ENCODE data around the gene SLC6A4. TPM values are rescaled to one million over a fixed set of nuclear protein-coding genes. Genes with fewer than 3 reads are reported as not detected.
"Not testable (repeated sequence)": the region's sequence is repeated elsewhere in the genome, so short reads cannot be mapped to it uniquely, and the experiment has no call there.

SLC6A4 gene
- total RNA-seq, 4 donors from 2014 or later, result 1.1 to 2.3 (median 1.2) TPM

- ATAC-seq (ENCODE audit: low FRiP score), result no peak
- TF ChIP-seq CTCF (IDR thresholded peaks at IDR 0.05), result no peak
- no peak for DNase-seq (ENCODE audit: low spot score)
Measured at GRCh38 chr17:30211371-30211770, 24.1 kb downstream of the SLC6A4 start.

GRCh38 chr17:30210901-30211300 is 24.6 kb downstream of the SLC6A4 start:
- no peak for TF ChIP-seq CTCF (IDR thresholded peaks at IDR 0.05)
- ATAC-seq (ENCODE audit: low FRiP score), result no peak
- DNase-seq (ENCODE audit: low spot score), result no peak

- DNase-seq (ENCODE audit: low spot score), result no peak
- no peak for TF ChIP-seq CTCF (IDR thresholded peaks at IDR 0.05)
- ATAC-seq (ENCODE audit: low FRiP score), result no peak
Measured at GRCh38 chr17:30210366-30210765, 25.1 kb downstream of the SLC6A4 start.

GRCh38 chr17:30209930-30210329 is 25.6 kb downstream of the SLC6A4 start:
- no peak for DNase-seq (ENCODE audit: low spot score)
- no peak for TF ChIP-seq CTCF (IDR thresholded peaks at IDR 0.05)
- no peak for ATAC-seq (ENCODE audit: low FRiP score)

- DNase-seq (ENCODE audit: low spot score) (no peak), ATAC-seq (ENCODE audit: low FRiP score) (no peak)
- no peak for TF ChIP-seq CTCF (IDR thresholded peaks at IDR 0.05)
Measured at GRCh38 chr17:30208214-30208613, 27.3 kb downstream of the SLC6A4 start.

- no peak for TF ChIP-seq CTCF (IDR thresholded peaks at IDR 0.05)
Measured at GRCh38 chr17:30207655-30208054, 27.8 kb downstream of the SLC6A4 start.

GRCh38 chr17:30203471-30203981 is 32.0 kb downstream of the SLC6A4 start:
- ATAC-seq (ENCODE audit: low FRiP score), result no peak
- no peak for TF ChIP-seq CTCF (IDR thresholded peaks at IDR 0.05)
- DNase-seq (ENCODE audit: low spot score), result no peak

More at GRCh38 chr17:30207655-30208054, 27.8 kb downstream of the SLC6A4 start:
- ATAC-seq (ENCODE audit: low FRiP score), result no peak
- no peak for DNase-seq (ENCODE audit: low spot score)

GRCh38 chr17:30200656-30201055 is 34.8 kb downstream of the SLC6A4 start:
- not testable (repeated sequence) for ATAC-seq (ENCODE audit: low FRiP score); DNase-seq (ENCODE audit: low spot score)

Data from omental fat pad (tissue), 4 donors.